Mesendoderm (in vitro differentiated cells): ENCODE data around the gene EXD3. TPM values are rescaled to one million over a fixed set of nuclear protein-coding genes. Genes with fewer than 3 reads are reported as not detected.
"Not testable (repeated sequence)": the region's sequence is repeated elsewhere in the genome, so short reads cannot be mapped to it uniquely, and the experiment has no call there.

Source experiments
- DNase-seq: peaks from one replicate; pipeline ENCODE4 v3.0.0; 2013
- H2AK5ac ChIP-seq: 2 replicates; pipeline ENCODE4 v1.6.1; 2013; ENCODE audit warnings: low read length, inconsistent platforms
- H2BK120ac ChIP-seq: 2 replicates; pipeline ENCODE4 v1.6.1; 2013; ENCODE audit warnings: low read depth, mild to moderate bottlenecking, low read length, moderate library complexity, mixed read lengths
- H2BK15ac ChIP-seq: replicated peaks from 2 replicates; pipeline ENCODE4 v1.6.1; 2013; ENCODE audit warnings: low read depth, mild to moderate bottlenecking, moderate library complexity
- H2BK5ac ChIP-seq: 2 replicates; pipeline ENCODE4 v1.6.1; 2013; ENCODE audit warnings: low read length, inconsistent platforms
- H3K18ac ChIP-seq: 2 replicates; pipeline ENCODE4 v1.6.1; 2013; ENCODE audit warnings: mild to moderate bottlenecking, low read length, mixed read lengths
- H3K23ac ChIP-seq: one replicate; pipeline ENCODE4 v1.6.1; 2013; ENCODE audit warnings: low read length
- H3K27ac ChIP-seq: 2 replicates; pipeline ENCODE4 v1.5.1; 2013; ENCODE audit warnings: low read depth, mild to moderate bottlenecking, inconsistent platforms, low read length, moderate library complexity
- H3K27me3 ChIP-seq: 2 replicates; pipeline ENCODE4 v1.6.1; 2013; ENCODE audit warnings: low read length, control low read depth, mild to moderate bottlenecking, inconsistent platforms; ENCODE audit not compliant: insufficient read depth, poor library complexity
- H3K36me3 ChIP-seq: 2 replicates; pipeline ENCODE4 v1.6.1; 2013; ENCODE audit warnings: low read length, inconsistent platforms; ENCODE audit not compliant: control insufficient read depth, insufficient read depth
- H3K4ac ChIP-seq: one replicate; pipeline ENCODE4 v1.6.1; 2013; ENCODE audit warnings: low read depth, mild to moderate bottlenecking, low read length, moderate library complexity
- H3K4me1 ChIP-seq: 2 replicates; pipeline ENCODE4 v1.6.1; 2013; ENCODE audit warnings: low read depth, low read length, inconsistent platforms; ENCODE audit not compliant: control insufficient read depth
- H3K4me2 ChIP-seq: 2 replicates; pipeline ENCODE4 v1.6.1; 2013; ENCODE audit warnings: low read length
- H3K4me3 ChIP-seq: 2 replicates; pipeline ENCODE4 v1.5.1; 2013; ENCODE audit warnings: mild to moderate bottlenecking, low read length
- H3K56ac ChIP-seq: one replicate; pipeline ENCODE4 v1.6.1; 2013; ENCODE audit warnings: low read length
- H3K79me1 ChIP-seq: 2 replicates; pipeline ENCODE4 v1.6.1; 2013; ENCODE audit warnings: low read length, inconsistent platforms
- H3K79me2 ChIP-seq: 2 replicates; pipeline ENCODE4 v1.6.1; 2013; ENCODE audit warnings: mild to moderate bottlenecking, low read length; ENCODE audit not compliant: control insufficient read depth, insufficient read depth
- H3K9ac ChIP-seq: 2 replicates; pipeline ENCODE4 v1.6.1; 2013; ENCODE audit warnings: low read length, inconsistent platforms
- H4K5ac ChIP-seq: one replicate; pipeline ENCODE4 v1.6.1; 2013; ENCODE audit warnings: low read length
- H4K8ac ChIP-seq: one replicate; pipeline ENCODE4 v1.6.1; 2013; ENCODE audit warnings: low read depth, mild to moderate bottlenecking, control low read depth, low read length, moderate library complexity
- WGBS: extraction: QIAGEN DNeasy Blood & Tissue Kit; methylation state at CpG from one replicate; pipeline ENCODE4 v1.1.7; 2013; ENCODE audit warnings: low lambda C conversion rate, missing lambda C conversion rate; ENCODE audit not compliant: insufficient coverage; ENCODE audit errors: extremely low coverage; 5-methylcytosine and 5-hydroxymethylcytosine counted together
- polyA plus RNA-seq, 2 experiments: library from polyadenylated mRNA; stranded (reverse); fragments of 200-250 nt; gene quantifications; one replicate each; pipeline ENCODE4 v1.2.3, GENCODE V29; 2013

Gene EXD3, protein sequence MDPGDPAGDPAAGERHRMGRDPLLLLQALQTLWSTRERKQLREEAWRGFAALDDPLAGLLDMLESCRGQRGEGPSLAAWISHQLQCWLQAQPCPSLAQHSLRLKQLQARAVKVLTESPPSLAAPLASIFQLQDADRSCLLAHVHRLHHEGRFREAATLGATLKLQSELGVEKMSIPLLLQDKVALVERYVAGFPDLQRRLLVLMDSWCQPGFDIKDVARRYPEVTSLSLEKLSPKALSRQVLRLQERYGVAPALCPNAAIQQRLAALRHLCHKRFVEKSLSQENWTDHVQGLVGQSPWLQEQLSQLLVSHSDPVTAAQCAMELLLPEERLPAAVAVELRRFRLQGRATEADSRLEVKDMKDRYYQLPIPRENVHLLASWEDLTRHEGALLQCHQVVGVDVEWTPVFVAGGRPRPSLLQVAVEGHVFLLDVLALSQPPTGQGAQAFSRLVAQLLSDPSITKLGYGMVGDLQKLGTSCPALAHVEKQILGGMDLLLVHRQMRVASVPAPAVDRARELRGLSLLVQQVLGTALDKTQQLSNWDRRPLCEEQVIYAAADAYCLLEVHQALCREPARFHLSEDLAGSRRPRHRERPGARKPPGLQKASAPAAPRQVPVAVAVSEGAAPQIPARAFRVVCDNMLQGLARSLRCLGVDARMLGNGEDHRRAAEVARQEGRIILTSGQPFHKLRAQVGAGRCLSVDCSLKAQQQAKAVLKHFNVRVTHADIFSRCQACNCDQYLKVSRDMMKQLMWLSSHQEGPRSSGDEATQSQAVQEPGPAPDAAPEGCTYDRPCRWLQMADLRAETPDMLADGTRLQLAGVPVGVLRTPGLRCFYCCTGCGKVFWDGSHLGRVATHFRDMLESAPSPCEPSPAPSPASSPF
- polyA plus RNA-seq (2013, experiment 1 of 2): 2.0 TPM
- 2.0 TPM for polyA plus RNA-seq (2013, experiment 2 of 2)

DNA sequence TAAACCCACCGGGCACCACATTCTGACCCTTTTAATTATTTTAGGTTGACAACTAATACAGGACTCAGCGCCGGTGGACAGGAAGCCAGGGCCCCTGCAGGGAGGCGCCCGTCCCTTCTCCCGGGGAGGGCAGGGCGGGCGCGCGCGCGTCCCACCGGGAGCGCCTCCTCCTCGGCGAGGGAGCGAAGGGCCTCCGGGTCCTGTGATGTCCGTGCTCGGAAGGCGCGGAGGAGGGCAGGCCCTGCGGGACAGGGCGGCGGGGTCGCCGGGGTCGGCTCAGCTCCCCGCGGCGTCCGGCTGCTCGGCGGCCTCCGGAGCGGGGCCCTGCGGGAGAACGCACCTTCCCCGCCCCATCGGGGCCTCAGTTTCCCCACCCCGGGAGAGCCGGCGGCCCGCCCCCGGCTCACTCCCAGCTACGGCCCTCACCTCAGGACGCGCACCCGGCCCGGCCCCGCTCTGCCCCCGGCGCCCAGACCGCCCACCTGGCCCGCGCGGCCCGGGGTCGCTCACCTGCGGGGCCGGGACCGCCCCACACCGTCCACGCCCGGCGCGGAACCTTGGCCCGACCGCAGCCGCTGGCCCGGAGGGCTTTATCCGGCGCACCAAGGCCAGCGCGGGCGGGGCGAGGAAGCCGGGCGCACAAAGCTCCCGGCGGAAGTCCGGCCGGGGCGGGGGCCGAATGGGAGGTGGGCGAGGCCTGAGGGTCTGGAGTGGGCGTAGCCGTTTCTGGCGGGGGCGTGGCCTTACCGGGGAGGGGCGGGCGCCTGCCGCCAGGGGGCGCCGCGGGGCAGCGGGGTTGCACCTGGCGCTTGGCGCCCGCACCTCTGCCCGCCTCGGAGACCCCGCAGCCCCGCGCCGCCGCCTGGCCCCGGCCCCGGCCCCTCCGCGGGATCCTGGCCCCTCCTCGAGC, at the start of gene EXD3, which contains the start of gene NOXA1:
Gene EXD3 (minus strand): TSS at position 559 of the 910 bp plus-strand sequence. CDS start 27,805 bp downstream, outside the sequence.
Gene NOXA1 (plus strand): TSS at position 790 of the 910 bp plus-strand sequence. CDS start 137 bp downstream, outside the sequence.
- Histone ChIP-seq H3K23ac (peak within 1 kb of the TSS; percentile 94), H3K27ac (no peak within 1 kb of the TSS), H3K79me2 (no peaks in the 10 kb centered on the region), H3K9ac (peak within 1 kb of the TSS; percentile 91), H2BK15ac (no peak within 1 kb of the TSS), H3K4me1 (peaks cover 3% of the 10 kb centered on the region), H4K8ac (peak within 1 kb of the TSS; percentile 67), H2BK120ac (no peak within 1 kb of the TSS), H3K27me3 (no peaks in the 10 kb centered on the region), H3K36me3 (no peaks in the 10 kb centered on the region), H2BK5ac (no peak within 1 kb of the TSS), H3K56ac (peak within 1 kb of the TSS; percentile 90), H2AK5ac (no peak within 1 kb of the TSS), H3K4me2 (peak within 1 kb of the TSS; percentile 91), H4K5ac (no peak within 1 kb of the TSS), H3K4me3 (peak within 1 kb of the TSS; percentile 80), H3K4ac (no peak within 1 kb of the TSS), H3K79me1 (peaks cover 4% of the 10 kb centered on the region), H3K18ac (peak within 1 kb of the TSS; percentile 72)
- no CpG with 5 or more reads among the region's 113 CpGs for WGBS
- peak; percentile 93 for DNase-seq

DNA sequence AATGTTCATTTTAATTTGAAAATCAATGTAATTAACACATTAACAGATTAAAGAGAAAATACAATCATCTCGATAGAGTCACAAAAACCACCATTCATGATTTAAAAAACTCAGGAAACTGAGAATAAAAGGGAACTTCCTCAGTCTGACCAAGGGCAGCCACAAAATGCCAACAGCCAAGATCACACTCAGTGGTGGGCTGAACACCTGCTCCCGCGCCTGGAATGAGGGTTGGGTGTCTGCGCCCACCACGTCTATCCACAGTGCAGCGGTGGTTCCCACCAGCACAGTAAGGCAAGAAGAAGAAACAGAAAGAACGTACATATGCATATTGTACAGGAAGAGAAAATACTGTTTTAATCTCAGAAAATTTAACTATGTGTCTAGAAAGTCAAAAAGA, 47.8 kb upstream of the EXD3 start:
- no peak overlapping the region for H3K9ac ChIP-seq
- H3K4ac ChIP-seq: no peak overlapping the region
- no peaks in the 10 kb centered on the region for H3K79me1 ChIP-seq
- no peak overlapping the region for H4K8ac ChIP-seq
- H3K23ac ChIP-seq: no peak overlapping the region
- DNase-seq: no peak
- H4K5ac ChIP-seq: no peak overlapping the region
- H3K79me2 ChIP-seq: no peaks in the 10 kb centered on the region
- H2BK5ac ChIP-seq: no peak overlapping the region
- WGBS: no CpG with 5 or more reads among the region's 7 CpGs
- no peak overlapping the region for H3K4me2 ChIP-seq
- H3K56ac ChIP-seq: no peak overlapping the region
- H2BK15ac ChIP-seq: no peak overlapping the region
- H3K27me3 ChIP-seq: no peaks in the 10 kb centered on the region
- H2AK5ac ChIP-seq: no peak overlapping the region
- no peak overlapping the region for H3K27ac ChIP-seq
- no peak overlapping the region for H3K18ac ChIP-seq
- no peaks in the 10 kb centered on the region for H3K36me3 ChIP-seq
- no peaks in the 10 kb centered on the region for H3K4me1 ChIP-seq
- H2BK120ac ChIP-seq: no peak overlapping the region
- H3K4me3 ChIP-seq: no peak overlapping the region

DNA sequence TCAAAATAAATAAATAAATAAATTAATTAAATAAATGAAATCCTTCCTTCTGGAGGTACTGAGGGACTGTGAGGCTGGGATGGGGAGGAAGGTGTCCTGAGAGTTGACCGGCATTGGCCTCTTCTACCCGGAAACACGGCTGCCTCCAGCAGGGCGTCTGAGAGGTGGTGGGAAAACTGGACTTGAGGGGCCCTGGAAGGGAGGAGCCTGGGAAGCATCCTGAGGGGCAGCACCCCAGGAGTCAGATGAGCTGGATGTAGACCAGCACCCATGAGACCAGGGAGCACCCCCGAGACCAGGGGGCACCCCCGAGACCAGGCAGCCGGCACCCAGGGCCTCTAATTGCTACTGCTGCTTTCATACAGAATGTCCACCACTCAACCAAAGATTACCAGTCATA, 44.9 kb upstream of the EXD3 start:
- Histone ChIP-seq H3K36me3 (no peaks in the 10 kb centered on the region), H3K9ac (no peak overlapping the region), H3K4me1 (no peaks in the 10 kb centered on the region), H3K56ac (no peak overlapping the region), H3K79me2 (no peaks in the 10 kb centered on the region), H3K18ac (no peak overlapping the region), H3K79me1 (no peaks in the 10 kb centered on the region), H2BK15ac (no peak overlapping the region), H3K4me2 (no peak overlapping the region), H3K23ac (no peak overlapping the region), H4K5ac (no peak overlapping the region), H3K4me3 (no peak overlapping the region), H3K4ac (no peak overlapping the region), H2BK5ac (no peak overlapping the region), H4K8ac (no peak overlapping the region), H2BK120ac (no peak overlapping the region), H3K27ac (no peak overlapping the region), H3K27me3 (no peaks in the 10 kb centered on the region), H2AK5ac (no peak overlapping the region)
- DNase-seq: no peak
- no CpG with 5 or more reads among the region's 7 CpGs for WGBS

DNA sequence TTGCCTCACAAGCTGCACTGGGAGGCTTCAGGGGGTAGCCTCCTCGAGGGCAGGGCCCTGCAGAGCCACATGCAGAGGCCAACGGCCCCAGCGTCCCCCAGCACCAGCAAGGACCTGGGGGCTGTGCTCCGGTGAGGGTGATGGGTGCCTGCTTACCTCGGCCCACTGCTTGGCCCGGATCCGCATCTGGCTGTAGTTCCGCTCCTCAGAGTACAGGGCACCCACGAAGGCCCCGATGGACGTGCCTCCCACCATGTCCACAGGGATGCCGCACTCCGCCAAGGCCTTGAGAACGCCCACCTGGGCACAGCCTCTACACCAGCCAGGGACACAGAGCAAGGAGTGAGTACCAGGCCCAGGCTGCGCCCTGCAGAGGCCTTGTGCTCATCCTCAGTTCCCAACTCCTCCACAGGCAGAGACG, 44.2 kb upstream of the EXD3 start:
- Histone ChIP-seq H3K79me2 (no peaks in the 10 kb centered on the region), H3K4ac (no peak overlapping the region), H3K4me2 (no peak overlapping the region), H3K18ac (no peak overlapping the region), H3K56ac (no peak overlapping the region), H2AK5ac (no peak overlapping the region), H3K79me1 (no peaks in the 10 kb centered on the region), H3K4me3 (no peak overlapping the region), H3K36me3 (no peaks in the 10 kb centered on the region), H2BK15ac (no peak overlapping the region), H3K9ac (no peak overlapping the region), H2BK120ac (no peak overlapping the region), H3K23ac (no peak overlapping the region), H4K8ac (no peak overlapping the region), H4K5ac (no peak overlapping the region), H3K27me3 (no peaks in the 10 kb centered on the region), H2BK5ac (no peak overlapping the region), H3K27ac (no peak overlapping the region), H3K4me1 (no peaks in the 10 kb centered on the region)
- WGBS: no CpG with 5 or more reads among the region's 16 CpGs
- DNase-seq: no peak

DNA sequence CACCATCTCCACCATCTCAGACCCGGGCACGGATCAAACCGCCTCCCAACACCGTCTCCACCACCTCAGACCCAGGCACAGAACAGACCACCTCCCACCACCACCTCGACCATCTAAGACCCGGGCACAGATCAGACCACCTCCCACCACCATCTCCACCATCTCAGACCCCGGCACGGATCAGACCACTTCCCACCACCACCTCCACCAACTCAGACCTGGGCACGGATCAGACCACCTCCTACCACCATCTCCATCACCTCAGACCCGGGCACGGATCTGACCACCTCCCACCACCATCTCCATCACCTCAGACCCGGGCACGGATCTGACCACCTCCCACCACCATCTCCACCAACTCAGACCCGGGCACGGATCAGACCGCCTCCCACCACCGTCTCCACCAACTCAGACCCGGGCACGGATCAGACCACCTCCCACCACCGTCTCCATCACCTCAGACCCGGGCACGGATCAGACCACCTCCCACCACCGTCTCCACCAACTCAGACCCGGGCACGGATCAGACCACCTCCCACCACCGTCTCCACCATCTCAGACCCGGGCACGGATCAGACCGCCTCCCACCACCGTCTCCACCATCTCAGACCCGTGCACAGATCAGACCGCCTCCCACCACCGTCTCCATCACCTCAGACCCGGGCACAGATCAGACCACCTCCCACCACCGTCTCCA, 43.6 kb upstream of the EXD3 start:
- not testable (repeated sequence) for H3K4me2 ChIP-seq, H2AK5ac ChIP-seq, H3K23ac ChIP-seq, H2BK5ac ChIP-seq, H3K79me2 ChIP-seq, H2BK120ac ChIP-seq, H3K56ac ChIP-seq, H3K27me3 ChIP-seq, H2BK15ac ChIP-seq, H3K4me3 ChIP-seq, H3K4me1 ChIP-seq, H3K9ac ChIP-seq, H4K8ac ChIP-seq, DNase-seq, H3K4ac ChIP-seq, H3K36me3 ChIP-seq, H4K5ac ChIP-seq, H3K27ac ChIP-seq, H3K79me1 ChIP-seq, H3K18ac ChIP-seq
- no CpG with 5 or more reads among the region's 35 CpGs for WGBS
